ENCODE data around the gene HP. TPM values are rescaled to one million over a fixed set of nuclear protein-coding genes. Genes with fewer than 3 reads are reported as not detected.
A peak's percentile ranks its signal among the peaks of the same experiment; 100 is the strongest.
"Not testable (repeated sequence)": the region's sequence is repeated elsewhere in the genome, so short reads cannot be mapped to it uniquely, and the experiment has no call there.

HP gene
- total RNA-seq (not detected in 2 replicates), polyA plus RNA-seq (0.45 TPM in 1 of 2 replicates, not detected in the other)

- not testable (repeated sequence) for H3K27me3 ChIP-seq; H3K36me3 ChIP-seq; H3K4me1 ChIP-seq (ENCODE audit: low read depth); H3K4me3 ChIP-seq; H3K27ac ChIP-seq; H3K9me3 ChIP-seq (ENCODE audit: low read depth)
- DNase-seq (ENCODE audit: low read depth in 1 of 2, low spot score in 1 of 2), result peak in 1 of 2 donors; percentile 54
These were observed at the start of gene HP for GRCh38 chr16:72054254-72054847. TSS of gene HP (plus strand) at chr16:72054505. CDS start at chr16:72054653, 148 bp downstream.

- not testable (repeated sequence) for H3K36me3 ChIP-seq; H3K9me3 ChIP-seq (ENCODE audit: low read depth); H3K27me3 ChIP-seq; H3K27ac ChIP-seq; DNase-seq (ENCODE audit: low read depth in 1 of 2, low spot score in 1 of 2); H3K4me1 ChIP-seq (ENCODE audit: low read depth)
- peak overlapping the region; percentile 17 for H3K4me3 ChIP-seq
These were observed 46.3 kb upstream of the HP start for GRCh38 chr16:72008065-72008423.

- Histone ChIP-seq H3K4me1 (ENCODE audit: low read depth) (peaks cover 6% of the 10 kb centered on the region), H3K36me3 (no peaks in the 10 kb centered on the region), H3K27ac (peak within 1 kb of the TSS; percentile 25), H3K4me3 (peak within 1 kb of the TSS; percentile 69), H3K27me3 (no peaks in the 10 kb centered on the region), H3K9me3 (ENCODE audit: low read depth) (no peaks in the 10 kb centered on the region)
- peak; percentile 12 for TF ChIP-seq CTCF (IDR thresholded peaks at IDR 0.05; ENCODE audit: low read depth, low read length)
- peak; percentile 98 to 99 for DNase-seq (ENCODE audit: low read depth in 1 of 2, low spot score in 1 of 2)
These were observed 45.7 kb upstream of the HP start, which contains the start of gene DHODH for GRCh38 chr16:72008424-72009216. TSS of gene DHODH (plus strand) at chr16:72008744. CDS start at chr16:72008765, 21 bp downstream.

GRCh38 chr16:72009779-72010178 is 44.5 kb upstream of the HP start:
- no peak for DNase-seq (ENCODE audit: low read depth in 1 of 2, low spot score in 1 of 2)
- Histone ChIP-seq H3K27ac (no peak overlapping the region), H3K4me3 (no peak overlapping the region), H3K36me3 (no peaks in the 10 kb centered on the region), H3K9me3 (ENCODE audit: low read depth) (no peaks in the 10 kb centered on the region), H3K27me3 (no peaks in the 10 kb centered on the region), H3K4me1 (ENCODE audit: low read depth) (peaks cover 16% of the 10 kb centered on the region)
- no peak for TF ChIP-seq CTCF (IDR thresholded peaks at IDR 0.05; ENCODE audit: low read depth, low read length)

- TF ChIP-seq CTCF (IDR thresholded peaks at IDR 0.05; ENCODE audit: low read depth, low read length), result no peak
- H3K4me3 ChIP-seq, result no peak overlapping the region
- no peak for DNase-seq (ENCODE audit: low read depth in 1 of 2, low spot score in 1 of 2)
- peaks cover 4% of the 10 kb centered on the region for H3K36me3 ChIP-seq
- no peak overlapping the region for H3K27ac ChIP-seq
- H3K4me1 ChIP-seq (ENCODE audit: low read depth), result peaks cover 16% of the 10 kb centered on the region
- H3K9me3 ChIP-seq (ENCODE audit: low read depth), result no peaks in the 10 kb centered on the region
- H3K27me3 ChIP-seq, result no peaks in the 10 kb centered on the region
These were observed 41.7 kb upstream of the HP start for GRCh38 chr16:72012607-72013006.

- H3K27ac ChIP-seq, result peak overlapping the region; percentile 74
- peak; percentile 37 to 74 for DNase-seq (ENCODE audit: low read depth in 1 of 2, low spot score in 1 of 2)
These were observed 40.9 kb upstream of the HP start for GRCh38 chr16:72013389-72013788.

More at GRCh38 chr16:72013389-72013788, 40.9 kb upstream of the HP start:
- Histone ChIP-seq H3K36me3 (peaks cover 4% of the 10 kb centered on the region), H3K9me3 (ENCODE audit: low read depth) (no peaks in the 10 kb centered on the region), H3K4me3 (no peak overlapping the region), H3K4me1 (ENCODE audit: low read depth) (peaks cover 16% of the 10 kb centered on the region), H3K27me3 (no peaks in the 10 kb centered on the region)
- no peak for TF ChIP-seq CTCF (IDR thresholded peaks at IDR 0.05; ENCODE audit: low read depth, low read length)

Data from cardiac muscle cell (in vitro differentiated cells and primary cell).